ENCODE measurements around the gene COL28A1.

Gene COL28A1

DNA sequence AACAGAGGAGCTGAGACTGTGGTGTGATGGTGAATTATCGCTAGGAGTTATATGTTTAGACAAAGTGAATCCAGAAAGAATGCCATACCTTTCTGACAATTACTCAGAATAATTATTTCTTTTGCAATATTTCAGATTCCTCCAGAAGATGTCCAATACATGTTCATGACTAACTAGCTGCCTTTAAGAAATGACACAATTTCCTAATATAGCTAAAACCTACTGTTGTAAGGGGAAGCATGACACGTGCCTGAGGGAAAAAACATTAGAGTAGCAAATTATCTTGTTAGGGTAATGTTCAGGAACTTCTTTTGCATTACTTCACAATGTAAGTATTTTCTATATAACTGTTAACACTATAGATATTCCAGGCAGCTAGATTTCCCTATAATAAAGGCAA lies 150.3 kb downstream of the COL28A1 start:
- TF ChIP-seq, protein P1, sequence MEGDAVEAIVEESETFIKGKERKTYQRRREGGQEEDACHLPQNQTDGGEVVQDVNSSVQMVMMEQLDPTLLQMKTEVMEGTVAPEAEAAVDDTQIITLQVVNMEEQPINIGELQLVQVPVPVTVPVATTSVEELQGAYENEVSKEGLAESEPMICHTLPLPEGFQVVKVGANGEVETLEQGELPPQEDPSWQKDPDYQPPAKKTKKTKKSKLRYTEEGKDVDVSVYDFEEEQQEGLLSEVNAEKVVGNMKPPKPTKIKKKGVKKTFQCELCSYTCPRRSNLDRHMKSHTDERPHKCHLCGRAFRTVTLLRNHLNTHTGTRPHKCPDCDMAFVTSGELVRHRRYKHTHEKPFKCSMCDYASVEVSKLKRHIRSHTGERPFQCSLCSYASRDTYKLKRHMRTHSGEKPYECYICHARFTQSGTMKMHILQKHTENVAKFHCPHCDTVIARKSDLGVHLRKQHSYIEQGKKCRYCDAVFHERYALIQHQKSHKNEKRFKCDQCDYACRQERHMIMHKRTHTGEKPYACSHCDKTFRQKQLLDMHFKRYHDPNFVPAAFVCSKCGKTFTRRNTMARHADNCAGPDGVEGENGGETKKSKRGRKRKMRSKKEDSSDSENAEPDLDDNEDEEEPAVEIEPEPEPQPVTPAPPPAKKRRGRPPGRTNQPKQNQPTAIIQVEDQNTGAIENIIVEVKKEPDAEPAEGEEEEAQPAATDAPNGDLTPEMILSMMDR (conservative IDR thresholded peaks at IDR 0.05; ENCODE audit: low read depth, low read length): no peak
- DNase-seq (ENCODE audit: low read depth): no peak

DNA sequence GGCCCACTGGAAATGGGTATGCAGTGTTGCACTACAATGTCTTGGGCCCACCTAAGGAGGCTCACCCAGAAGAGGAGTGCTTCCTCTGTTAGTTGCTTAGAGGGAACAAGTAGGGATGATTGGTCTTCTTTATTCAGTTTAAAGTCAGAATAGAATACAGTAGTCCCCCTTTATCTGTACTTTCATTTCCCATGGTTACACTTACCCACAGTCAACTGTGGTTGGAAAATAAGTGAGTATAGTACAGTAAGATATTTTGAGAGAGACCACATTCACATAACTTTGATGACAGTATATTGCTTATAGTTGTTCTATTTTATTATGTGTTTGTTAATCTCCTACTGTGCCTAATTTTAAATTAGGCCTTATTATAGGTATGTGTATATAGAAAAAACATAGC lies 151.4 kb downstream of the COL28A1 start:
- TF ChIP-seq, protein P1 (conservative IDR thresholded peaks at IDR 0.05; ENCODE audit: low read depth, low read length): no peak
- H3K4me3 ChIP-seq (ENCODE audit: low read length): no peak overlapping the region
- no peak for DNase-seq (ENCODE audit: low read depth)

More for the DNA sequence above, 150.3 kb downstream of the COL28A1 start:
- H3K4me3 ChIP-seq (ENCODE audit: low read length): no peak overlapping the region

DNA sequence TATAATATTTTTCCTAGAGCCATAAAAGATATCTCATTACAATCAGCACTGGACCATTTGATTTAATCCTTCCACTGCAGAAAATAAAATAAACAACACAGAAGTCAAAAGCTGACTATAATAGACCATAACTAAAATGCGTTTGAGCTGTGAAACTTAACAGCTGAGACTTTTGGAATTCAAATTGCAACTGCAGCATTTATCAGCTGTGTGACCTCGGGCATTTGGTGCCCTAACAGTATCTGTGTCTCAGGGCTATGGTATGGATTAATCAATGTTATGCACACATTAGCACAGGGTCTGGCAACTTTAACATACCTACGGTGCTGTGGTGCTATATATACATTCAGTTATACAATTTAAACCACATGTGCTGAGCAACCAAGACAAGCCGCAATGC lies 160.1 kb downstream of the COL28A1 start:
- TF ChIP-seq, protein P1 (conservative IDR thresholded peaks at IDR 0.05; ENCODE audit: low read depth, low read length): no peak
- no peak for DNase-seq (ENCODE audit: low read depth)

DNA sequence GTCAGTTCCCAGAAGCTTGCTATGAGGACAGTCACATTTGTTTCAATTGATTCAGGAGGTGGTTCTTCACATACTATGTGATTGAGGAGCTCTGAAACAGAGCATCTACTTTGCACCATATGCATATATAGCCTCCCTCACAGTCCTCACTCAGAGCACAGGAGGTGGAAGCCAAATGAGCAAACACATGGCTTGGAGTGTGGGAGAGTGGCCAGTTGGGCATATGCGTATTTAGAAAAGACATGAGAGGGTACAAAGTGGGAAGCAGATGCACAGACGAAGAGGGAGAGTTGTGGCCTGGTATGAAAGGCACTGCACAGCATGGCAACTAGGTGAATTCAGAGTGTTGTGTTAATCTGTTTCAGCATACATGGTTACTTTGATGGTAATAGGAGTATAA lies 165.6 kb downstream of the COL28A1 start:
- TF ChIP-seq, protein P1 (conservative IDR thresholded peaks at IDR 0.05; ENCODE audit: low read depth, low read length): no peak
- no peak for DNase-seq (ENCODE audit: low read depth)
- H3K4me3 ChIP-seq (ENCODE audit: low read length): no peak overlapping the region

More for the DNA sequence above, 160.1 kb downstream of the COL28A1 start:
- no peak overlapping the region for H3K4me3 ChIP-seq (ENCODE audit: low read length)

DNA sequence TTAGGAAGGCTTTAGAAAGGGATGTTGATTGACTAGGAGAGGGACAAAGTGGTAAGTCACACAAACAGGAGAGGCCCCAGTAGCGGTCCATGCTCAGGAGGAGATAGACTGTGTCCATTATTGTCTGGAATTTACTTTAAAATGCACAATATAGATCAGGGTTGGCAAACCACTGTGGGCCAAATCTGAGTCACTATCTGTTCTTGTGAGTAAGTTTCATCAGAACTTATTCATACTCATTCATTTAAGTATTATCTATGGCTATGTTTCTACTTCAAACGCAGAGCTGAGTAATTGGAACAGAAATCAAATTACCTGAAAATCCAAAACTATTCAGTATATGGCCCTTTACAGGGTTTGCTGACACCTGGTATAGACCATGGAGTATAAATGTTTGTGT lies 166.5 kb downstream of the COL28A1 start:
- H3K4me3 ChIP-seq (ENCODE audit: low read length): no peak overlapping the region
- DNase-seq (ENCODE audit: low read depth): no peak
- TF ChIP-seq, protein P1 (conservative IDR thresholded peaks at IDR 0.05; ENCODE audit: low read depth, low read length): no peak

DNA sequence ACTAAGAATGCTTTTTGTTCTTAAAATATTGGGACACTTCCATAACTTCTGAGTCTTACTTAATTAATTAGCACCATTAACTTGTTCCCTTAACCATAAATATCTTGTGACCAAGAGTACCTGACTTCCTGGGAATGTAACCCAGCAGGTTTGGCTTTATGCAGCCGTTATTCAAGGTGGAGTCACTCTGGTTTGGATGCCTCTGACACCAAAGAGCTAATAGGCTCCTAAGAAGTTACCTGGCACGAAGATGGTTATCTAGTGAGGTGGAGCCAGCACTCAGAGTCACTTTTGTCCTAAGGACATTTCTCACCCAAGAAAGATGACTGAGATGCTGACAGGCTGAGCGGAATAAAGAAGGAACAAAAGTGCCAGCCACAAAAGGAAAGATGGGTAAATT lies 181.0 kb downstream of the COL28A1 start:
- DNase-seq (ENCODE audit: low read depth): no peak
- TF ChIP-seq, protein P1 (conservative IDR thresholded peaks at IDR 0.05; ENCODE audit: low read depth, low read length): no peak
- H3K4me3 ChIP-seq (ENCODE audit: low read length): no peak overlapping the region

DNA sequence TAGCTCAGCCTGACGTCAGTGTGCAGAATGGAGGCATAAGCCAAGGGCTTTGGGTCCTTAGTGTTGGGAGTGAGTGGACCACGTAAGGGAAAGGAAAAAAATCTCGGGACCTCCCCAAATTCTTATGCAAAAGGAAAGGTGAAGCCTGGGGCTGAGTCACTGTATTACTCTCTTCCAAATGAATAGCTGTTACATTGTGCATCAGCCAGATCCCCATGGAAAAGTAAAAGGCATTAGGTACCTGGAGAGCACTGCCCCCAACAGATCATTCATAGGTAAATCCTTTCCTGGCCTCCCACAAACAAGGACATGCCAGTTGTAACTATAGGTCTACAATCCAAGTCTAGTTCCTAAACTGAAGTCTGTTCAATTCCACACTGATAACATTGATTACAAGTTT lies 182.8 kb downstream of the COL28A1 start:
- no peak for DNase-seq (ENCODE audit: low read depth)

More for the DNA sequence above, 182.8 kb downstream of the COL28A1 start:
- H3K4me3 ChIP-seq (ENCODE audit: low read length): no peak overlapping the region
- TF ChIP-seq, protein P1 (conservative IDR thresholded peaks at IDR 0.05; ENCODE audit: low read depth, low read length): no peak
